22Rv1 (cell line): ENCODE data around the gene FMO5.

ENCODE experiments used
- H3K27ac ChIP-seq: fragments of 450-650 bp; 2 replicates; pipeline ENCODE4 v1.5.1; 2017
- CTCF ChIP-seq: fragments of 450-650 bp; IDR thresholded peaks from 2 replicates; pipeline ENCODE4 v1.5.1; 2017; ENCODE audit warnings: mild to moderate bottlenecking
- ZFX ChIP-seq: fragments of 450-650 bp; IDR thresholded peaks from 2 replicates; pipeline ENCODE4 v1.6.1; 2017; ENCODE audit warnings: antibody characterized with exemption, borderline replicate concordance

Gene FMO5

GRCh38 chr1:147264158-147264768 lies 39.1 kb upstream of the FMO5 start:
- no peak overlapping the region for H3K27ac ChIP-seq
- TF ChIP-seq CTCF, result no peak
- no peak for TF ChIP-seq ZFX

- TF ChIP-seq CTCF (no peak), ZFX (no peak)
- H3K27ac ChIP-seq, result no peak overlapping the region
These were observed 35.8 kb upstream of the FMO5 start for GRCh38 chr1:147260956-147261355.

- no peak for TF ChIP-seq ZFX
- no peak for TF ChIP-seq CTCF
These were observed 27.4 kb upstream of the FMO5 start for GRCh38 chr1:147252540-147252939.

GRCh38 chr1:147247656-147248238 lies 22.6 kb upstream of the FMO5 start:
- no peak for TF ChIP-seq CTCF
- no peak for TF ChIP-seq ZFX

More at GRCh38 chr1:147252540-147252939, 27.4 kb upstream of the FMO5 start:
- H3K27ac ChIP-seq, result no peak overlapping the region

GRCh38 chr1:147246910-147247655 lies 21.9 kb upstream of the FMO5 start:
- TF ChIP-seq ZFX, result no peak
- TF ChIP-seq CTCF, result no peak
- H3K27ac ChIP-seq, result no peak overlapping the region

More at GRCh38 chr1:147247656-147248238, 22.6 kb upstream of the FMO5 start:
- H3K27ac ChIP-seq, result no peak overlapping the region

- no peak for TF ChIP-seq CTCF
- no peak for TF ChIP-seq ZFX
- H3K27ac ChIP-seq, result no peak overlapping the region
These were observed 21.0 kb upstream of the FMO5 start for GRCh38 chr1:147246044-147246690.
